ENCODE measurements around the gene RIC8B.

The RIC8B gene

DNA sequence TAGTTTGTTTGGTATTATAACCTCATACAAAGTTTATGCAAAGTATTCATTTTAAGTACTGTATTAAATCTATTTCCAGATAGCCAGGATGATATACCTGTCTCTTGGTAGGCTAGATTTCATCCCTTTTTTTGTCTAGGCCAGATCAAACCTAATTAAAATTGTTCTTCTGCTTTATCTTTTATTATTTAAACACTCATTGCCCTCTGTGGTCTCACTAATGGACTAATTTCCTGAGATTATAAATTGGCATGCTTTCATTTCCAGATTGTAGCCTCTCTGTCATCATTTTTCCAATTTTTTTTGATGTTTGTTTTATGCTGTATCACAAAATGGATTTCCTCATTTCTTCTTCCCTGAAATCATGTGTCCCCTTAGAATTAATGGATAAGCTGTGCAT is 95.6 kb downstream of the RIC8B start:
- DNase-seq: no peak

- DNase-seq: no peak
Observed at GRCh38 chr12:106871477-106871876, 97.0 kb downstream of the RIC8B start.

- DNase-seq: no peak
Observed at GRCh38 chr12:106873983-106874382, 99.5 kb downstream of the RIC8B start.

- no peak for DNase-seq
Observed at GRCh38 chr12:106878804-106879203, 104.3 kb downstream of the RIC8B start.

DNA sequence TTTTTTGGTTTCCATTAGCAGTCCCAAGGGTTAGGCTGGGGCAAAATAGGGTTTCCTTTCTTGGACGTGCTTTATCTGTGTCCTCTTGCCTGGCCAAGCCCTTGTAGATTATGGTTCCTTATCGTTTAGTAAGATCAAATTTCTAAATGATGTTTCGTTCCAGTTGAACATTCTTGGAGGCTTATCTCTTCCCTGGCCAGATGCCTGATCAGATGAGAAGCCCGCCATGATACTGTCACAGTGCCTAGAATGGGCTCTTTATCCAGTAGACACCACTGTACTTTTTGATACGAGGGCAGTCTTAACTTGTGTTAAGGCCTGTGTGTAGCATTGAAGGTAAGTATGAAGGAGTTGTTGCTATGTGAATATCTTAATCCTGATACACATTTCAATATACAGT is 105.1 kb downstream of the RIC8B start:
- no peak for DNase-seq

DNA sequence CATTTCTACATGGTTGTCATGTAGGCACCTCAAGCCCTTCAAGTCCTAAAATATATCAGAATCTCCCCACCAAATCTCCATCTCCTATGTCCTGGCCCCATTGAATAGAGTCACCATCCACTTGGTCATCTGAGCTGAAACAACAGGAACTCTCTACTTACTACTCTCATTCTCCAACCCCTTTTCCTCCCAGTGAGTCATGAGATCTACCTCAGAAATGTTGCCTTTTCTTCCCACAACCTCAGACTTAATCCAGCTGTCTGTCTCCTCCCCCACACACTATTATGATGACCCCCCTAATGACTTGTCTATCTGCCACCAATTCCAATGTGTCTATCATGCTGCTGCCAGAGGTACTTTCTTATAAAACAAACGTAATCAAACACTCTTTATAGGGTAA is 108.9 kb downstream of the RIC8B start:
- no peak for DNase-seq

DNA sequence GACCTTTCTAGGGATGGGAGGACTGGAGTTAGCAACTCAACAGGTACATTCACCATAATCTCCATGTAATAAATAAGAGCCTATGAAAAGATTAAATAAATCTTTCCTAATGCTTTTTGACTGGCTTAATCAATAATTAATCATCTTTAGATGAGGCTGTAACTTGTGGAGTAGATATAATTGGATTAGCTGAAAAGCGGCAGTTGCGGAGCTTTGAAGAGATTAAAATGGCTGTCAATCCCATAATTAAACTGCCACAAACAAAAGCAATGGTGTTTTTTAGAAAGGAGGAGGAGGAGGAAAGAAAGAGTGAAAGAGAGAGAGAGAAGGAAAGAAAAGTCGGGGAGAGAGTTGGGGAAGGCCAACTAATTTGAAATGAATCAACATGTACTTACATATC is 110.5 kb downstream of the RIC8B start:
- DNase-seq: no peak

DNA sequence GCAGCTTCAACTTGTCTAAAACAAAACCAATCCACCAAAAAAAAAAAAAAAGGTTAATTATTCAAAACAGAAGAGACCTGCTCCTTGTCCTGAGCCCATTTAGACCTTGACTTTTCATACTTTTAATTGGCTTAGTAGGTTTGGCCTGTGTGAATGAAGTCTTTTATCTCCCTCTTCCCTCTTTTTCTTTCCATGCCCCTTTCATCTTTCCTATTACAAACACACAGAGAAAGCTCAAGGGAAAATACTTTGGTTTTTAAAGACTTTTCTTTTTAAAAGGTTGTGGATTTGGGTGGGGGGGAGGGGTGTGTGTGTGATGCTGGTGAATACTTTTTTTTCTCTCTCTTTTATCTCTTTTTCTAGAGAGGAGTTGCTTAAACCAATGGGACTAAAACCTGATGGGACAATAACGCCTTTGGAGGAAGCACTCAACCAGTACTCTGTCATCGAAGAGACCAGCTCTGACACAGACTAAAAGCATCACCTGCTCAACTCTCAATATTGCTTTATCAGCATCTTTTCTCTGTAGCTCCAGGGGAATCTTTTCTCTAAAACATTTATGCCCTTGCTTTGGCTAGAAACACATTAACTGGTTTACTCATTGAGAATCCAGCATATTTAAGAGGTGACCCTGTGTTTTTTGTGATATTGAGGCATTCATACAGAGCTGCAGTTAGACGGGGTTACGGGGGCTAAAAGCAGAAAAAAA is 111.2 kb downstream of the RIC8B start:
- no peak for DNase-seq

DNA sequence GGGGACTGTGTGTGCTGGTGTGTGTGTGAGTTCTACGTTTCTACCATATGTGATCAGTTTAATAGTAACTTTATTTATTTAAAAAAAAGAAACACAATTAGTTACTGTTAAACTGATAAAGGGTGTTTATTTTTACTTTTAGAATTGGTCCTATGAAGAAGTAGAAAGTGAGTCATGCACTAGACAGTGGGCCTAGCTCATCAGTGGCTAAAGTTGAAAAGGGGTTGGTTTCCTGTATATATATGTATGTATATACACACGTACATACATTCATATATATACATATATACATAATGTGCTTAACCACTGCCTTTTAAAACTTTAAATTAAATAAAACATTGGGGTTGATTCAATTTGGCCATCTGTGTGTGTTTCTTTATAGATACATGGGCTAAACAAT is 112.5 kb downstream of the RIC8B start:
- DNase-seq: no peak

GRCh38 chr12:106888348-106888970 is 114.0 kb downstream of the RIC8B start:
- DNase-seq: no peak

DNA sequence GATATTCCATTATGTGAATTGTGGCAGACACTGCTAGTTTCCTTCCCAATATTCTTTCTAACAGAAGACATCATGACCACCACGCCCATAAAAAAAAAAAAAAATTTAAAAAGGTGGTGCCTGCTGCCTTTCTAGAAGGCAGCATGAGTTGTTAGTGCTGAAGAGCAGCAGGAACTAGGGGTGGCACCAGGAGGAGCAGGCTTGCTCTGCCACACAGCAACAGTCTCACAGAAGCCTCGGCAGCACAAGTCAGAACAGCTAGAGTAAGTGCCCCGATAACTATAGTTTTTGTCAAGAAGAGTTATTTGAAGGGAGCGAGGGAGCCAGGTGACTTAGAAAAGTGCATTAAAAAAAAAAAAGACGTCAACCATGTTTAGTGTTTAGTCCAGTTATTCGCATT is 114.8 kb downstream of the RIC8B start:
- no peak for DNase-seq

DNA sequence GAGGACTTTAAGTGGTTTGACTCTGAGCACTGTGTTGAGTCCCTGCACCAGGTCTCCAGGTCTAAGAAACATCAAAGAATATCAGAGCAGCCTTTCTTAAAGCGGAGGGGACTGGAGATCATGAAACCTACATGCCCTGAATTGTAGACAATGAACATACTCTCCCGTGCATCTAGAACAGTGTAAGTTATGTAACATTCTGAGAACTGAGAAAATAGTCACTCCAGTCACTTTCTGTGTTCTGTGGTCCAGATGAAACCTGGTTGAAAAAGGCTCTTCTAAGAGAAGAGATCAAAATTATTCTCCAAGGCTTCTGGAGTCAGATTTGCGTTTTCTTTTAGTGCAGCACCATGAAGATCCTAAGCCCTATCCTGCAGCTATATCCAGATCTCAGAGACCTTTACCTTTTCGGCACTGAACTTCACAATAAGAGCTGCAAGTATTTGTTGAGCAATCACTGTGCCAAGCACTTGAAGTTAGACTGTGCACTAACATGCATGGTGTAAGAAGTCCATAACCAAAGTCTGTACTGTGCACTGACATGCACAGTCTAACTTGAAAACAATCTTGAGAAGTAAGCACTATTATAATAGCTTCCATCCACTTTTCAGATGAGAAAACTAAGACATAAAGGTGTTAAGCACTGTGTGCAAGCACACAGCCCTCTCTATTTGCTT is 115.6 kb downstream of the RIC8B start:
- DNase-seq: no peak

DNA sequence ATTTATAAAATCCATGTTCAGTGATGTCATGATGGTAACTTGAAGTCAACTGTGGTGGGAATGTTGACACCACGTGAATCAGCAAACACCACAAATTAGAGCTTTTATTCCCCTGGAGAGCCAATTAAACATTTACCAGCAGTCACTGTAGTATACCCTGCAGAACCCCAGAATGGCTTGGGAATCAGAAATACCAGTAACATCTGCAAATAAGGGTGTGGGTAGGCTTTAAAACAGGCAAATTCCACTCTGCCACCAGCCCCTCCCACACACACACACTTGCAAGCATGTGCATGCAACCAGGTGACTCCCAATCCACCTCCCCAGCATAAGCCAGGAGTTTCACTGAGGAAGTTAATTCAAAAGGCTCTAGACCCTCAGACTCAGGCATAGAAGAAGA is 117.6 kb downstream of the RIC8B start:
- no peak for DNase-seq

DNA sequence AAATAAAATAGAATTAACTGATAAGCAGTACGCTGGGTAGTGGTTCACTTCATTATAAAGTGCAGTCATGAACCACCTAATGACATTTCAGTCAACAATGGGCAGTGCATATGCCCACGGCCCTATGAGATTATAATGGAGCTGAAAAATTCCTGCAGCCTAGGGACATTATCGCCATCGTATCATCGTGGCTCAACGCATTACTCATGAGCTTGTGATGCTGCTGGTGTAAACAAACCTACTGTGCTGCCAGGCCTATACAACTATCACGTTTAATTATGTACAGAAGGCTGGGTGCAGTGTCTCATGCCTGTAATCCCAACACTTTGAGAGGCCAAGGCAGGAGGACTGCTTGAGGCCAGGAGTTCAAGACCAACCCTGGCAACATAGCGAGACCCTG is 119.0 kb downstream of the RIC8B start:
- DNase-seq: no peak

DNA sequence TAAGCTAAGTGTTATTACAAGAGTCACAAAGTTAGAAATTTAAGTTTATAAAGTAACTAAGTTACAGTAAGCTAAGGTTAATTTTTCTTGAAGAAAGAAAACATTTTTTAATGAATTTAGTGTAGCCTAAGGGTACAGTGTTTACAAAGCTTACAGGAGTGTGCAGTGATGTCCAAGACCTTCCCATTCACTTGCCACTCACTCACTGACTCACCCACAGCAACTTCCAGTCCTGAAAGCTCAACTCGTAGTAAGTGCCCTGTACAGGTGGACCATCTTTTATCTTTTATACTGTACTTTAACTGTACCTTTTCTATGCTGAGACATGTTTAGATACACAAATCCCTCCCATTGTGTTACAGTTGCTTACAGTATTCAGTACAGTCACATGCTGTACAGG is 120.3 kb downstream of the RIC8B start:
- DNase-seq: no peak

GRCh38 chr12:106896603-106897002 is 122.1 kb downstream of the RIC8B start:
- no peak for DNase-seq

- no peak for DNase-seq
Observed at GRCh38 chr12:106897082-106897481, 122.6 kb downstream of the RIC8B start.

GRCh38 chr12:106897981-106898901 is 123.8 kb downstream of the RIC8B start:
- DNase-seq: no peak

DNA sequence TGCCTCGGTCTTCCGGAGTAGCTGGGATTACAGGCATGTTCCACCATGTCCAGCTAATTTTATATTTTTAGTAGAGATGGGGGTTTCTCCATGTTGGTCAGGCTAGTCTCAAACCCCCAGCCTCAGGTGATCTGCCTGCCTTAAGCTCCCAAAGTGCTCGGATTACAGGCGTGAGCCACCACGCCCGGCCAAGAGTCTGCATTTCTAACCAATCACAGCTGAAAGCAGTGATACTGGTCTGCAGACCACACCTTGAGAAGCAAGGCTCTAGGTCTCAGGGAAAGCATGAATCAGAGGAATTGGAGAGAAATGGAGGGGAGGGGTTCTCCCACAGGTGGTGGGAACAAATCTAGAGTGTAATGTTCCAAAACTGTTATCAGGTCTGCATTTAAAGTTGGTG is 126.1 kb downstream of the RIC8B start:
- no peak for DNase-seq

DNA sequence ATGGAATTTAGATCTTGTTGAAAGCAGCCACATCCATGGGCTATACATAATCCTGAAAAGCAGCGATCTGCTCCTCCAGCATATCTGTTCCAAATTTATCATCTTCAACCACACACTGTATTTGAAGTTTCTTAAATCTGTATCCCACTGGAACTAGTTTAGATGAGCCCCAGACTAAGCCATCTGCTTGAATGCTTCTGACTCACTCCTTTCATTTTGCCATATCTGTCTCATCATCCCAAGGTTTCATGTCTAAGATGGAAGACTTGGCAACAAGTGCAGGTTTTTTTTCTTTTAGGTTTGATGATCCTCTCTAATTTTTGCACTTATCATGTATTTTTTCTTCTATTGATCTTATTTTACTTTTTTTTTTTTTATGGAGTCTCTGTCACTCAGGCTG is 126.8 kb downstream of the RIC8B start:
- DNase-seq: no peak

DNA sequence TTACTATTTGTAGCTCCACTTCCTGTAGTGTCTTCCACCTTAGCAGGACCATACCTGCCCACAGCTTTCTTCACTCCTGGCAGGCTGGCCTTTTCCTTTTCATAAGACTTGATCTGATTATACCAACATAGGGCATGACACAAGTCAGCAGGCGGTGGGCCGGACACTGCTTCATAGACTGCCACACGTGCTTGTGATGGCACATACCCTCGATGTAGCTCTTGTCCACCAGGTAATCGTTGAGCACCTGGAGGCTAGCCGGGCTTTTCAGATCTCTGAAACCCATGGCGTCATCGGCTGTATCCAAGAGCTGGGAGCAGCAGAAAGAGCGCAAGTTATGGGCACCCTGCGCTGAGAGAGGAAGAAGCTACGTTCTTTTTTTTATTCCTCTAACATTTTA is 127.6 kb downstream of the RIC8B start:
- DNase-seq: no peak

- DNase-seq: peak; percentile 34
Observed at GRCh38 chr12:106903241-106903945, 128.9 kb downstream of the RIC8B start.

DNA sequence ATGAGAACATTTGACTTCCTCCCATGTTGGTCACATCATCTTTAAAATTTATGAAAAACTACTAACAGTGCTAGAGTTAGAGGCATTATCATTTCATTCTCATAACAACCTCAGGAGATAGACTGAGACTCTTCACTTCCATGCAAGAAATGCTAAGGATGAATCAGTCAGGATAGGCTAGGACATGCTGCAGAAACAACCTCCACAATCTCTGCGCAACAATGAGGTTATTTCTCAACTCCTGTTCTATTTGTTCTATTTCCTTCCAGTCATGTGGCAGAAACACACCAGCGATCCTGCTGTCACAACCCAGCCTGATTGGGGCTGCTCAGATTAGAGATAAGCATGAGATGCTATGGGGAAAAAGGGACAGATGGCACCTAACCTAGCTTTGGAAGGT is 132.2 kb downstream of the RIC8B start:
- no peak for DNase-seq

All from NCI-H1048 (cell line).